AG08396 (cell line): Measurements from ENCODE around the gene SNAPC3.
A peak's percentile ranks its signal among the peaks of the same experiment; 100 is the strongest.

Experiments
- DNase-seq: peaks from one replicate; pipeline ENCODE4 v3.0.0; 2012; ENCODE audit warnings: low spot score, mixed read lengths

The SNAPC3 gene

GRCh38 chr9:15492485-15493150, 69.9 kb downstream of the SNAPC3 start:
- no peak for DNase-seq

- DNase-seq = no peak
These were observed 75.7 kb downstream of the SNAPC3 start for GRCh38 chr9:15498246-15498995.

GRCh38 chr9:15499139-15499538, 76.5 kb downstream of the SNAPC3 start:
- no peak for DNase-seq

- DNase-seq = no peak
These were observed 78.5 kb downstream of the SNAPC3 start for GRCh38 chr9:15501179-15501578.

- no peak for DNase-seq
These were observed 79.1 kb downstream of the SNAPC3 start for GRCh38 chr9:15501803-15502202.

GRCh38 chr9:15505921-15506320, 83.2 kb downstream of the SNAPC3 start:
- no peak for DNase-seq

- DNase-seq = peak; percentile 66
These were observed 87.5 kb downstream of the SNAPC3 start for GRCh38 chr9:15509931-15510788.

- DNase-seq = peak; percentile 88
These were observed 88.3 kb downstream of the SNAPC3 start, which contains the start of gene PSIP1 for GRCh38 chr9:15510789-15511575. Gene PSIP1 (minus strand): TSS chr9:15510970. CDS start chr9:15510188, 782 bp downstream.
